WTC11 (cell line): Measurements from ENCODE around the gene ADAM22.

Source experiments
- ATF1 ChIP-seq: sonication (generic); formaldehyde crosslinking; IDR thresholded peaks from 2 replicates; pipeline ENCODE4 v1.8.1; 2023; ENCODE audit warnings: mild to moderate bottlenecking, moderate library complexity, missing genetic modification reagents
- CTCF ChIP-seq: fragments of 200-600 bp; IDR thresholded peaks from 2 replicates; pipeline ENCODE4 v1.8.0; 2022; ENCODE audit warnings: antibody characterized with exemption
- IRF1 ChIP-seq: sonication (generic); formaldehyde crosslinking; IDR thresholded peaks from 2 replicates; pipeline ENCODE4 v1.8.0; 2023; ENCODE audit warnings: missing genetic modification reagents
- JUN ChIP-seq: sonication (generic); formaldehyde crosslinking; IDR thresholded peaks from 2 replicates; pipeline ENCODE4 v1.8.0; 2023; ENCODE audit warnings: mild to moderate bottlenecking, missing genetic modification reagents
- SP1 ChIP-seq: sonication (generic); formaldehyde crosslinking; conservative IDR thresholded peaks from 2 replicates; pipeline ENCODE4 v1.8.1; 2022; ENCODE audit warnings: missing genetic modification reagents
- TF ChIP-seq, protein P1 (sequence below): sonication (generic); formaldehyde crosslinking; IDR thresholded peaks from 2 replicates; pipeline ENCODE4 v1.8.0; 2022; ENCODE audit warnings: mild to moderate bottlenecking, missing genetic modification reagents
- TF ChIP-seq, protein P2 (sequence below): fragments of 250-450 bp; sonication (Bioruptor Pico); IDR thresholded peaks from 2 replicates; pipeline ENCODE4 v1.8.0; 2021; ENCODE audit warnings: mild to moderate bottlenecking
- TF ChIP-seq, protein P3 (sequence below): sonication (generic); formaldehyde crosslinking; IDR thresholded peaks from 2 replicates; pipeline ENCODE4 v1.8.0; 2022; ENCODE audit warnings: missing genetic modification reagents

DNA sequence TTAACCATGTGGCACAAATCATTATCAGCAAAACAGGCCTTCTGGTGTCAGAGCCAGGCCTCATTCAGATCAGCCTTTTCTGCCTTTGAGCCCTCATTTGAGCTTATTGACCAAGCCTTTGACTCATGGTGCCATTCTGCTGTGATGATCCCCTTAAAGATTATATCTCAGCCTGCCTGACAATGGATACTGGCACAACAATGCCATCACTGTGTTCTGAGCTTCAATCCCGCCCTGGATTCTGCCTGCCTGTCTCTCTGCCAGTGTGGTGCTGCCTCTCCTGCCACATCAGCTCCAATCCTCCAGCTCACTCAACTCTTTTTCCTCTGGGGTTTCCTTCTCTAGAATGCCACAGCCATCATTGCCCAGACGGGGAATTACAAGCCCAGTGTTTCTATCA, 233.2 kb downstream of the ADAM22 start:
- TF ChIP-seq, protein P1, sequence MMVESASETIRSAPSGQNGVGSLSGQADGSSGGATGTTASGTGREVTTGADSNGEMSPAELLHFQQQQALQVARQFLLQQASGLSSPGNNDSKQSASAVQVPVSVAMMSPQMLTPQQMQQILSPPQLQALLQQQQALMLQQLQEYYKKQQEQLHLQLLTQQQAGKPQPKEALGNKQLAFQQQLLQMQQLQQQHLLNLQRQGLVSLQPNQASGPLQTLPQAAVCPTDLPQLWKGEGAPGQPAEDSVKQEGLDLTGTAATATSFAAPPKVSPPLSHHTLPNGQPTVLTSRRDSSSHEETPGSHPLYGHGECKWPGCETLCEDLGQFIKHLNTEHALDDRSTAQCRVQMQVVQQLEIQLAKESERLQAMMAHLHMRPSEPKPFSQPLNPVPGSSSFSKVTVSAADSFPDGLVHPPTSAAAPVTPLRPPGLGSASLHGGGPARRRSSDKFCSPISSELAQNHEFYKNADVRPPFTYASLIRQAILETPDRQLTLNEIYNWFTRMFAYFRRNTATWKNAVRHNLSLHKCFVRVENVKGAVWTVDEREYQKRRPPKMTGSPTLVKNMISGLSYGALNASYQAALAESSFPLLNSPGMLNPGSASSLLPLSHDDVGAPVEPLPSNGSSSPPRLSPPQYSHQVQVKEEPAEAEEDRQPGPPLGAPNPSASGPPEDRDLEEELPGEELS, result no peak
- TF ChIP-seq JUN (CRISPR knock-in tag) (no peak), SP1 (CRISPR knock-in tag) (no peak), CTCF (no peak), ATF1 (CRISPR knock-in tag) (no peak), IRF1 (CRISPR knock-in tag) (no peak)
- TF ChIP-seq, protein P2, sequence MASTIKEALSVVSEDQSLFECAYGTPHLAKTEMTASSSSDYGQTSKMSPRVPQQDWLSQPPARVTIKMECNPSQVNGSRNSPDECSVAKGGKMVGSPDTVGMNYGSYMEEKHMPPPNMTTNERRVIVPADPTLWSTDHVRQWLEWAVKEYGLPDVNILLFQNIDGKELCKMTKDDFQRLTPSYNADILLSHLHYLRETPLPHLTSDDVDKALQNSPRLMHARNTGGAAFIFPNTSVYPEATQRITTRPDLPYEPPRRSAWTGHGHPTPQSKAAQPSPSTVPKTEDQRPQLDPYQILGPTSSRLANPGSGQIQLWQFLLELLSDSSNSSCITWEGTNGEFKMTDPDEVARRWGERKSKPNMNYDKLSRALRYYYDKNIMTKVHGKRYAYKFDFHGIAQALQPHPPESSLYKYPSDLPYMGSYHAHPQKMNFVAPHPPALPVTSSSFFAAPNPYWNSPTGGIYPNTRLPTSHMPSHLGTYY (CRISPR knock-in tag), result no peak
- TF ChIP-seq, protein P3, sequence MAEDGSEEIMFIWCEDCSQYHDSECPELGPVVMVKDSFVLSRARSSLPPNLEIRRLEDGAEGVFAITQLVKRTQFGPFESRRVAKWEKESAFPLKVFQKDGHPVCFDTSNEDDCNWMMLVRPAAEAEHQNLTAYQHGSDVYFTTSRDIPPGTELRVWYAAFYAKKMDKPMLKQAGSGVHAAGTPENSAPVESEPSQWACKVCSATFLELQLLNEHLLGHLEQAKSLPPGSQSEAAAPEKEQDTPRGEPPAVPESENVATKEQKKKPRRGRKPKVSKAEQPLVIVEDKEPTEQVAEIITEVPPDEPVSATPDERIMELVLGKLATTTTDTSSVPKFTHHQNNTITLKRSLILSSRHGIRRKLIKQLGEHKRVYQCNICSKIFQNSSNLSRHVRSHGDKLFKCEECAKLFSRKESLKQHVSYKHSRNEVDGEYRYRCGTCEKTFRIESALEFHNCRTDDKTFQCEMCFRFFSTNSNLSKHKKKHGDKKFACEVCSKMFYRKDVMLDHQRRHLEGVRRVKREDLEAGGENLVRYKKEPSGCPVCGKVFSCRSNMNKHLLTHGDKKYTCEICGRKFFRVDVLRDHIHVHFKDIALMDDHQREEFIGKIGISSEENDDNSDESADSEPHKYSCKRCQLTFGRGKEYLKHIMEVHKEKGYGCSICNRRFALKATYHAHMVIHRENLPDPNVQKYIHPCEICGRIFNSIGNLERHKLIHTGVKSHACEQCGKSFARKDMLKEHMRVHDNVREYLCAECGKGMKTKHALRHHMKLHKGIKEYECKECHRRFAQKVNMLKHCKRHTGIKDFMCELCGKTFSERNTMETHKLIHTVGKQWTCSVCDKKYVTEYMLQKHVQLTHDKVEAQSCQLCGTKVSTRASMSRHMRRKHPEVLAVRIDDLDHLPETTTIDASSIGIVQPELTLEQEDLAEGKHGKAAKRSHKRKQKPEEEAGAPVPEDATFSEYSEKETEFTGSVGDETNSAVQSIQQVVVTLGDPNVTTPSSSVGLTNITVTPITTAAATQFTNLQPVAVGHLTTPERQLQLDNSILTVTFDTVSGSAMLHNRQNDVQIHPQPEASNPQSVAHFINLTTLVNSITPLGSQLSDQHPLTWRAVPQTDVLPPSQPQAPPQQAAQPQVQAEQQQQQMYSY, result no peak
